ENCODE data around the gene GRIFIN. TPM values are rescaled to one million over a fixed set of nuclear protein-coding genes. Genes with fewer than 3 reads are reported as not detected.

The GRIFIN gene
- total RNA-seq, 1 donor from 2014 or later, result not detected

DNA sequence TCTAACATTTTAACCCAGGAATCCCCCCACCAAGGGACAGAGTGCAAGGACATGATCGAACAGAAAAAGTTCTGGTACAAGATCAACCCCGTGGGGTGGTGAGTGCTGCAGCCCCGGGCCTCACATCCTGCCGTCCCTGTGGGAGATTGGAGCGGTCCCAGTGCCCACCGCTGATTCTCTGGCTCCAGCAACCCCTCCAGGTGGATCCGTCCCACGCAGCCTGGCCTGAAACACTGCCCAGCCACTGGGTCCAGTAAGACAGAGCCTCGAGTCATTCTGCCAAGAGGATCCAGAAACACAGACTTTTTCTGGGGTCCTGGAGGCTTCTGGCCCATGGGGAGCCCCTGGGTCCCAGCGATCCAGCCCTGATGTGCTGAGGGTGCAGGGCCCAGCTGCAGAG lies 29.5 kb downstream of the GRIFIN start:
- Mint-ChIP-seq H3K9me3 (ENCODE audit: unreplicated experiment) (no peaks in the 10 kb centered on the region), H3K27me3 (ENCODE audit: unreplicated experiment) (peaks cover 5% of the 10 kb centered on the region), H3K27ac (ENCODE audit: unreplicated experiment) (no peak overlapping the region), H3K36me3 (ENCODE audit: low read depth, unreplicated experiment) (no peaks in the 10 kb centered on the region), H3K4me1 (ENCODE audit: unreplicated experiment) (peaks cover 6% of the 10 kb centered on the region), H3K4me3 (ENCODE audit: unreplicated experiment) (no peak overlapping the region)
- DNase-seq (ENCODE audit: low spot score), result no peak
- TF ChIP-seq CTCF (IDR thresholded peaks at IDR 0.05; ENCODE audit: unreplicated experiment), result no peak

DNA sequence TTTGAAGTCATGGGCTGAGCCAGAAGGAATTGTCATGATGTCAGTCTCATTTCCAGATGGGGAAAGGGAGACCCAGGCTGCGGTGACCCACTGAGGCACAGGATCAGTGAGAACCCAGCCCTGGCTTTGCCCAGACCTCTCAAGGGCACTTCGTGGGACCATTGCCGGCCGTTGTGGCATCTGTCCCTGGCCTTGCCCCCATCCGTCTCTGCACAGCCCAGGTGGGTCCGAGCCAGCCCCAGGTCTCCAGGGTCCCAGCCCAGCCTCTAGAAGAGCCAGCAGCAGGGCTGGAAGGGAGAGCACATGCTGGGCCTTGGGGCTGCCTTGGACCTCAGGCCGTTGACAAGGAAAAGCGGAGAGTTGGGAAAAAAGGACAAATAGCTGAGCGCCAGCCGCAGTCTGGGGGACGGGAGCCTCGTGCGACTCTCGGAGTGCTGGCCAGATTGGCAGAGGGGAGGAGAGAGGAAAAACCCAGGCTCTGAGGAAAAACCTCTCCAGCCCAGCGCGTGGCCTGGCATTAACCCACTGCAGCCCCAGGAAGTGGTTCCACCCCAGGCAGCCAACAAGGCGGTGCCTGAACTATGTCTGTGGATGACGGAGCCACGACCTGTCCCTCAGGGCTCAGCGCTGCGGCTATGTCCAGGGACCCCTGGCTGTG lies 30.2 kb downstream of the GRIFIN start:
- no peak for DNase-seq (ENCODE audit: low spot score)
- Mint-ChIP-seq H3K9me3 (ENCODE audit: unreplicated experiment) (no peaks in the 10 kb centered on the region), H3K36me3 (ENCODE audit: low read depth, unreplicated experiment) (peaks cover under 1% of the 10 kb centered on the region), H3K27ac (ENCODE audit: unreplicated experiment) (no peak overlapping the region), H3K4me1 (ENCODE audit: unreplicated experiment) (peaks cover 6% of the 10 kb centered on the region), H3K27me3 (ENCODE audit: unreplicated experiment) (peaks cover 5% of the 10 kb centered on the region), H3K4me3 (ENCODE audit: unreplicated experiment) (no peak overlapping the region)
- TF ChIP-seq CTCF (IDR thresholded peaks at IDR 0.05; ENCODE audit: unreplicated experiment), result no peak

DNA sequence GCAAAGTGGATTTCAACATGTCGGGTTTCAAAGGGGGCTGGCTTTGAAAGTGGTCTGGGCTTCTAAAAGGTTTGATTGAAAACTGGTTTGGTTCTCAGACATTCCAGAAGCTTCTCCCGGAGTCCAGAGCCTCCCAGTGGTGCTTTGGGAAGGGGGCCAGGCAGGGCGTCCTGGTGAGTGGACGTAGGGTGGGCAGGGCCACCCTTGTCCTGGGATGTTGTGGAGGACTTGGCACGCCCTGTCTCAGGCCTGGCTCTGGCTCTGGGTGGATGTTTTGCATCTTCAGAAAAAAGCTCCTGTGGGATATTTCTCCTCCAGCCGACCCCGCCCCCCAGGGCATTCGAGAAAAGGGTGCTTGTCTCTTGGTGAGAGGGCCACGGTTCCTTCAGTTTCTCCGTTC lies 31.2 kb downstream of the GRIFIN start:
- H3K36me3 Mint-ChIP-seq (ENCODE audit: low read depth, unreplicated experiment), result peaks cover 5% of the 10 kb centered on the region
- no peak overlapping the region for H3K27ac Mint-ChIP-seq (ENCODE audit: unreplicated experiment)
- DNase-seq (ENCODE audit: low spot score), result no peak
- peaks cover 6% of the 10 kb centered on the region for H3K4me1 Mint-ChIP-seq (ENCODE audit: unreplicated experiment)
- H3K4me3 Mint-ChIP-seq (ENCODE audit: unreplicated experiment), result no peak overlapping the region
- H3K9me3 Mint-ChIP-seq (ENCODE audit: unreplicated experiment), result no peaks in the 10 kb centered on the region
- no peak for TF ChIP-seq CTCF (IDR thresholded peaks at IDR 0.05; ENCODE audit: unreplicated experiment)
- peaks cover 3% of the 10 kb centered on the region for H3K27me3 Mint-ChIP-seq (ENCODE audit: unreplicated experiment)

DNA sequence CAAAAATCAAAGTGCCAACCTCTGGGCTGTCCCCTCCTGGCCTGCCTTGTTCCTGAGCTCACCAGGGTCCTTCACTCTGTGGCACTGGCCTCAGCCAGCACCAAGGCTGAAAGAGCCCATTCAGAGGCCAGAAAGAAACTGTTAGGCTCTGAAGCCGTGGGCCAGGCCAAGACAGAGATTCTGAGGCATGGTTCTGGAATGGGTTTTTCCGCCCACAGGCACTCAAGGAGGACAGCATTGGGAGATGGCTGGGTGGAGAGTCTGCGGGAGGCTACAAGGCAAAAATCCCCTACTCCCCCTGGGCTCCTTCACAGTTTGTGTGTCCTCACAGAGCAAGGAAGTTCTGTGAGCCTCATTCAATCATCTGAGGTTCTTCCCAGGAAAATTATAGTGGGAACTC lies 31.7 kb downstream of the GRIFIN start:
- H3K27ac Mint-ChIP-seq (ENCODE audit: unreplicated experiment), result no peak overlapping the region
- H3K27me3 Mint-ChIP-seq (ENCODE audit: unreplicated experiment), result peaks cover 3% of the 10 kb centered on the region

More for the DNA sequence above, 31.7 kb downstream of the GRIFIN start:
- no peak for DNase-seq (ENCODE audit: low spot score)
- Mint-ChIP-seq H3K36me3 (ENCODE audit: low read depth, unreplicated experiment) (peaks cover 5% of the 10 kb centered on the region), H3K4me3 (ENCODE audit: unreplicated experiment) (no peak overlapping the region), H3K4me1 (ENCODE audit: unreplicated experiment) (peaks cover 6% of the 10 kb centered on the region), H3K9me3 (ENCODE audit: unreplicated experiment) (no peaks in the 10 kb centered on the region)
- no peak for TF ChIP-seq CTCF (IDR thresholded peaks at IDR 0.05; ENCODE audit: unreplicated experiment)
